HepG2 (cell line): ENCODE measurements around the gene CDC42EP1. TPM values are rescaled to one million over a fixed set of nuclear protein-coding genes. Genes with fewer than 3 reads are reported as not detected.

Experiments
- ATAC-seq: fragments of 200-7000 bp; cut with Tn5 transposase; 3 replicates; pipeline ENCODE4 v1.9.1; 2020; ENCODE audit warnings: mild to moderate bottlenecking, moderate library complexity
- BruUV-seq: library from RNA; stranded (reverse); fragments of 400-500 nt; replicated peaks from 2 replicates; lab custom pipeline; 2021; lab: Mats Ljungman, UMichigan
- CTCF ChIA-PET: fragments of 300-600 bp; formaldehyde crosslinking; extraction: SDS; loops from one replicate; lab custom pipeline; 2021; ENCODE audit warnings: low total read pairs, inconsistent platforms, low intra/inter-chr PET ratio; lab: Yijun Ruan, JAX
- POLR2A ChIA-PET: fragments of 350-600 bp; sonication (Branson Sonifier 250); formaldehyde crosslinking; loops from one replicate; lab custom pipeline; 2020; ENCODE audit warnings: antibody characterized with exemption, inconsistent platforms; lab: Yijun Ruan, JAX
- DNase-seq: peaks from one replicate; pipeline ENCODE4 v3.0.0-alpha.2; 2015; ENCODE audit warnings: low spot score
- FAIRE-seq: peaks from 3 replicates; lab custom pipeline; 2011; peaks lifted over from hg19 to GRCh38; lab: Jason Lieb, UNC
- H2AFZ ChIP-seq: one replicate; pipeline ENCODE4 v1.6.1; 2011; ENCODE audit warnings: low read length, inconsistent platforms
- H3K27ac ChIP-seq: fragments of 300-600 bp; 3 replicates; pipeline ENCODE4 v1.8.0; 2011; ENCODE audit warnings: mixed run types, mild to moderate bottlenecking, mixed read lengths, low read length, inconsistent platforms; ENCODE audit not compliant: insufficient read depth; ENCODE audit errors: extremely low read length
- H3K27me3 ChIP-seq, 2 experiments: fragments of 200-600 bp in 1 of 2; 2 replicates in 1 of 2; 3 replicates in 1 of 2; pipeline versions ENCODE4 v1.6.0 to v1.8.0; 2011; ENCODE audit warnings: low read length in 2 of 2, mild to moderate bottlenecking in 2 of 2, moderate library complexity in 2 of 2, inconsistent platforms in 1 of 2; ENCODE audit not compliant: insufficient read depth in 2 of 2, control insufficient read depth in 1 of 2
- H3K36me3 ChIP-seq, 2 experiments: fragments of 200-600 bp in 1 of 2; replicated peaks in 1 of 2; 2 replicates in 1 of 2; 3 replicates in 1 of 2; pipeline versions ENCODE4 v1.5.1 to v1.8.0; 2011; ENCODE audit warnings: low read length in 2 of 2, inconsistent platforms in 1 of 2; ENCODE audit not compliant: insufficient read depth in 2 of 2, control insufficient read depth in 1 of 2
- H3K4me1 ChIP-seq: 2 replicates; pipeline ENCODE4 v1.5.1; 2012; ENCODE audit warnings: low read length, inconsistent platforms; ENCODE audit not compliant: insufficient read depth
- H3K4me2 ChIP-seq: 2 replicates; pipeline ENCODE4 v1.6.0; 2011; ENCODE audit warnings: low read depth, low read length, inconsistent platforms
- H3K4me3 ChIP-seq, 3 experiments: fragments of 200-600 bp in 1 of 3; sonication (generic), shearing (Covaris generic) in 1 of 3; replicated peaks in 1 of 3; 2 replicates each; pipeline ENCODE4 v1.5.1; 2011 to 2016; ENCODE audit warnings: low read length in 3 of 3, inconsistent platforms in 2 of 3, low read depth in 2 of 3, mild to moderate bottlenecking in 2 of 3, control low read depth in 1 of 3, mixed read lengths in 1 of 3; ENCODE audit not compliant: insufficient read depth in 1 of 3
- H3K79me2 ChIP-seq: one replicate; pipeline ENCODE4 v1.6.1; 2011; ENCODE audit warnings: low read length, inconsistent platforms; ENCODE audit not compliant: insufficient read depth
- H3K9ac ChIP-seq: 2 replicates; pipeline ENCODE4 v1.6.0; 2011; ENCODE audit warnings: mild to moderate bottlenecking, low read depth, low read length, inconsistent platforms; ENCODE audit not compliant: insufficient read depth
- H3K9me3 ChIP-seq: 2 replicates; pipeline ENCODE4 v1.5.1; 2012; ENCODE audit warnings: mild to moderate bottlenecking, low read length
- H4K20me1 ChIP-seq: 2 replicates; pipeline ENCODE4 v1.6.0; 2011; ENCODE audit warnings: inconsistent platforms, mild to moderate bottlenecking, low read length, moderate library complexity; ENCODE audit not compliant: insufficient read depth
- ADNP ChIP-seq: sonication (generic); formaldehyde crosslinking; IDR thresholded peaks from 2 replicates; pipeline ENCODE4 v1.4.0; 2020; ENCODE audit warnings: missing genetic modification reagents
- AGO1 ChIP-seq: fragments of 200-400 bp; formaldehyde crosslinking; IDR thresholded peaks from 2 replicates; pipeline ENCODE4 v1.6.1; 2017; ENCODE audit warnings: mild to moderate bottlenecking, low read depth, low read length, moderate library complexity; ENCODE audit not compliant: poor library complexity, severe bottlenecking
- ARNTL ChIP-seq: sonication (generic); formaldehyde crosslinking; IDR thresholded peaks from 2 replicates; pipeline ENCODE4 v1.4.0; 2020; ENCODE audit warnings: mild to moderate bottlenecking, missing genetic modification reagents
- ATF3 ChIP-seq: sonication (generic); formaldehyde crosslinking; IDR thresholded peaks from 2 replicates; pipeline ENCODE4 v1.4.0; 2020; ENCODE audit warnings: missing genetic modification reagents
- CBX5 ChIP-seq: sonication (generic); formaldehyde crosslinking; IDR thresholded peaks from 2 replicates; pipeline ENCODE4 v1.4.0; 2020; ENCODE audit warnings: missing genetic modification reagents, borderline replicate concordance
- EHMT2 ChIP-seq: fragments of 200-600 bp; sonication (generic); IDR thresholded peaks from 2 replicates; pipeline ENCODE4 v1.7.0; 2017; ENCODE audit warnings: antibody characterized with exemption, low read depth, low read length, borderline replicate concordance
- ELF1 ChIP-seq: sonication (generic); formaldehyde crosslinking; IDR thresholded peaks from 2 replicates; pipeline ENCODE4 v1.4.0; 2020; ENCODE audit warnings: missing genetic modification reagents
- FOXO1 ChIP-seq: sonication (generic); formaldehyde crosslinking; IDR thresholded peaks from 2 replicates; pipeline ENCODE4 v1.4.0; 2020; ENCODE audit warnings: missing genetic modification reagents
- MYPOP ChIP-seq: sonication (generic); formaldehyde crosslinking; IDR thresholded peaks from 2 replicates; pipeline ENCODE4 v1.8.1; 2023; ENCODE audit warnings: mild to moderate bottlenecking, moderate library complexity, missing genetic modification reagents
- SRSF4 ChIP-seq: fragments of 200-400 bp; formaldehyde crosslinking; IDR thresholded peaks from one replicate; pipeline ENCODE4 v1.6.1; 2018; ENCODE audit warnings: mild to moderate bottlenecking, low read depth, low read length, moderate library complexity; ENCODE audit not compliant: poor library complexity, severe bottlenecking
- XBP1 ChIP-seq: sonication (generic); formaldehyde crosslinking; IDR thresholded peaks from 2 replicates; pipeline ENCODE4 v1.5.0; 2020; ENCODE audit warnings: missing genetic modification reagents
- ZBTB33 ChIP-seq: sonication (generic); formaldehyde crosslinking; IDR thresholded peaks from 2 replicates; pipeline ENCODE4 v1.4.0; 2020; ENCODE audit warnings: missing genetic modification reagents
- ZBTB7B ChIP-seq: sonication (generic); formaldehyde crosslinking; IDR thresholded peaks from 2 replicates; pipeline ENCODE4 v1.4.0; 2020; ENCODE audit warnings: missing genetic modification reagents
- ZNF121 ChIP-seq: sonication (generic); formaldehyde crosslinking; IDR thresholded peaks from 2 replicates; pipeline ENCODE4 v1.5.0; 2020; ENCODE audit warnings: mild to moderate bottlenecking, missing genetic modification reagents
- ZNF383 ChIP-seq: sonication (generic); formaldehyde crosslinking; IDR thresholded peaks from 2 replicates; pipeline ENCODE4 v1.4.0; 2020; ENCODE audit warnings: missing genetic modification reagents, mild to moderate bottlenecking, borderline replicate concordance
- ZNF572 ChIP-seq: sonication (generic); formaldehyde crosslinking; IDR thresholded peaks from 2 replicates; pipeline ENCODE4 v1.5.1; 2020; ENCODE audit warnings: mild to moderate bottlenecking, missing genetic modification reagents
- ZNF670 ChIP-seq: sonication (generic); formaldehyde crosslinking; IDR thresholded peaks from 2 replicates; pipeline ENCODE4 v1.8.0; 2022; ENCODE audit warnings: mild to moderate bottlenecking, missing genetic modification reagents, borderline replicate concordance
- ZNF691 ChIP-seq: sonication (generic); formaldehyde crosslinking; IDR thresholded peaks from 2 replicates; pipeline ENCODE4 v1.4.0; 2020; ENCODE audit warnings: missing genetic modification reagents, low read depth, mild to moderate bottlenecking, borderline replicate concordance
- WGBS: methylation state at CpG from one replicate; pipeline ENCODE4 v1.1.6; 2017; ENCODE audit warnings: low lambda C conversion rate; 5-methylcytosine and 5-hydroxymethylcytosine counted together
- in situ Hi-C: cut with HindIII; loops from 2 replicates; pipeline ENCODE4 v1.10.0; 2017; ENCODE audit warnings: low pct_unique_long_range_greater_than_20kb; ENCODE audit not compliant: extremely low pct_ligation_motif_present
- intact Hi-C: fragments of 100-400 bp; cut with micrococcal nuclease; formaldehyde crosslinking; loops from one replicate; pipeline ENCODE4 v1.10.0; 2022; ENCODE audit not compliant: unreplicated experiment
- polyA plus RNA-seq, 8 experiments: library from polyadenylated mRNA; depleted of rRNA in 3 of 8; stranded (reverse) in 7 of 8; unstranded in 1 of 8; fragments of >200 nt; fragmentation: Illumina TruSeq in 4 of 8; extraction: Trizol in 4 of 8; gene quantifications; 2 replicates each; pipeline versions ENCODE4 v1.2.1 to v1.2.3, GENCODE V29; 2011 to 2016; ENCODE audit warnings: low read depth in 4 of 8, missing spikeins in 1 of 8, mixed read lengths in 1 of 8; ENCODE audit not compliant: insufficient read depth in 1 of 8
- total RNA-seq, 5 experiments: library from RNA; depleted of rRNA; stranded (reverse); fragments of >200 nt; fragmentation: Illumina TruSeq; extraction: Trizol; gene quantifications; 2 replicates each; pipeline ENCODE4 v1.2.3, GENCODE V29; 2016; ENCODE audit warnings: low read depth in 1 of 5

Gene CDC42EP1
- total and polyA plus RNA-seq, 2 of the 13 experiments (the other 11 are each of a cell fraction or from before 2014, with no cell fraction given) = 17.1 to 29.5 TPM

- peak; percentile 77 for DNase-seq
- ChIA-PET POLR2A (interaction anchor here (0.8 to 6.0 kb wide), 40 partner anchors 10 to 257 kb away, joined by 3 to 75 read pairs (median 7); partner anchors contain the start of genes ANKRD54, GCAT, LGALS1 and LGALS2), CTCF (interaction anchor here (1.0 to 1.6 kb wide), 3 partner anchors 16 to 69 kb away, joined by 3 to 5 read pairs (median 4); no protein-coding TSS in a partner anchor)
- Histone ChIP-seq H3K9ac (0 out of 2 replicates have a peak overlapping the region, but pooled peaks have one; percentile 8), H3K4me2 (peak overlapping the region; percentile 90), H2AFZ (no peak overlapping the region), H3K4me1 (peaks cover 54% of the 10 kb centered on the region), H4K20me1 (no peaks in the 10 kb centered on the region), H3K36me3 (0 out of 5 replicates have a peak, but pooled peaks cover 0 to 3% of the 10 kb centered on the region in 2 experiments), H3K79me2 (peaks cover 20% of the 10 kb centered on the region), H3K9me3 (no peaks in the 10 kb centered on the region), H3K27ac (no peak overlapping the region), H3K27me3 (peaks cover 2 to 5% of the 10 kb centered on the region in 2 experiments; a peak in 1 of 5 replicates), H3K4me3 (peak overlapping the region in 2 of 3 experiments; percentile 21 to 92)
- BruUV-seq = no TSS peak
- in situ Hi-C loops = loop anchor here (10.0 kb wide), 1 partner anchor 62 kb away; no protein-coding TSS in a partner anchor
- 2% methylated on average over 25 of the region's 44 CpGs for WGBS
- intact Hi-C loops = no loop called here
- FAIRE-seq = peak; percentile 54
- ATAC-seq = peak; percentile 21
- peak; percentile 73; the same call in 1 of the 2 replicates for TF ChIP-seq ZBTB7B (CRISPR knock-in tag)
- TF ChIP-seq CBX5 (CRISPR knock-in tag) = peak; percentile 67; the same call in 1 of the 2 replicates
- peak; percentile 36; the same call in 1 of the 2 replicates for TF ChIP-seq ELF1 (CRISPR knock-in tag)
- TF ChIP-seq ZNF572 (CRISPR knock-in tag) = no peak
- no peak for TF ChIP-seq ATF3
- TF ChIP-seq ZNF383 (CRISPR knock-in tag) = no peak
- no peak for TF ChIP-seq XBP1 (CRISPR knock-in tag)
- TF ChIP-seq ZNF670 (CRISPR knock-in tag) = no peak
- no peak for TF ChIP-seq SRSF4
- 0 out of 2 replicates have a peak, but pooled peaks have one; percentile 62 for TF ChIP-seq ZNF121 (CRISPR knock-in tag)
- TF ChIP-seq MYPOP = no peak
- TF ChIP-seq ZBTB33 (CRISPR knock-in tag) = peak; percentile 40; the same call in 1 of the 2 replicates
- TF ChIP-seq ADNP = no peak
- no peak for TF ChIP-seq EHMT2
- TF ChIP-seq AGO1 = no peak
- no peak for TF ChIP-seq ARNTL (CRISPR knock-in tag)
- no peak for TF ChIP-seq ZNF691
- 0 out of 2 replicates have a peak, but pooled peaks have one; percentile 47 for TF ChIP-seq FOXO1 (CRISPR knock-in tag)
These were observed 47.0 kb downstream of the CDC42EP1 start for GRCh38 chr22:37607010-37607934.
